Ishikawa (cell line): ENCODE results near the gene C11orf68.

Source experiments
- CEBPB ChIP-seq: IDR thresholded peaks from 2 replicates; pipeline ENCODE4 v1.6.1; 2012
- EGR1 ChIP-seq: IDR thresholded peaks from 2 replicates; pipeline ENCODE4 v1.6.1; 2012
- EP300 ChIP-seq: IDR thresholded peaks from 2 replicates; pipeline ENCODE4 v1.6.1; 2012; ENCODE audit warnings: borderline replicate concordance
- NFIC ChIP-seq: IDR thresholded peaks from 2 replicates; pipeline ENCODE4 v1.6.1; 2012
- RAD21 ChIP-seq: IDR thresholded peaks from 2 replicates; pipeline ENCODE4 v1.6.1; 2012; ENCODE audit warnings: low read depth
- TAF1 ChIP-seq: IDR thresholded peaks from 2 replicates; pipeline ENCODE4 v1.6.1; 2012; ENCODE audit warnings: low read depth, mild to moderate bottlenecking
- TCF12 ChIP-seq: IDR thresholded peaks from 2 replicates; pipeline ENCODE4 v1.6.1; 2012; ENCODE audit warnings: low read depth
- TEAD4 ChIP-seq: IDR thresholded peaks from 2 replicates; pipeline ENCODE4 v1.6.1; 2012
- YY1 ChIP-seq: IDR thresholded peaks from 2 replicates; pipeline ENCODE4 v1.6.1; 2012; ENCODE audit warnings: low read depth
- TF ChIP-seq, protein P1 (sequence below): IDR thresholded peaks from 2 replicates; pipeline ENCODE4 v1.6.1; 2012

GRCh38 chr11:65961267-65962140 is 42.6 kb upstream of the C11orf68 start, which contains the start of gene SART1:
- TF ChIP-seq TEAD4 (no peak), TAF1 (peak; percentile 93), CEBPB (no peak), YY1 (peak; percentile 84), RAD21 (no peak), TCF12 (peak; percentile 84), NFIC (no peak), EP300 (peak; percentile 41; the same call in 1 of the 2 replicates), EGR1 (no peak)
- TF ChIP-seq, protein P1, sequence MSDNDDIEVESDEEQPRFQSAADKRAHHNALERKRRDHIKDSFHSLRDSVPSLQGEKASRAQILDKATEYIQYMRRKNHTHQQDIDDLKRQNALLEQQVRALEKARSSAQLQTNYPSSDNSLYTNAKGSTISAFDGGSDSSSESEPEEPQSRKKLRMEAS = peak; percentile 78
